ENCODE data around the gene C5orf46.

C5orf46 gene

GRCh38 chr5:147859962-147860640 lies 46.2 kb downstream of the C5orf46 start:
- no peak for DNase-seq (ENCODE audit: low read depth in 2 of 3, low spot score in 2 of 3)

- no peak for DNase-seq (ENCODE audit: low read depth in 2 of 3, low spot score in 2 of 3)
Measured at GRCh38 chr5:147858565-147858964, 47.8 kb downstream of the C5orf46 start.

DNA sequence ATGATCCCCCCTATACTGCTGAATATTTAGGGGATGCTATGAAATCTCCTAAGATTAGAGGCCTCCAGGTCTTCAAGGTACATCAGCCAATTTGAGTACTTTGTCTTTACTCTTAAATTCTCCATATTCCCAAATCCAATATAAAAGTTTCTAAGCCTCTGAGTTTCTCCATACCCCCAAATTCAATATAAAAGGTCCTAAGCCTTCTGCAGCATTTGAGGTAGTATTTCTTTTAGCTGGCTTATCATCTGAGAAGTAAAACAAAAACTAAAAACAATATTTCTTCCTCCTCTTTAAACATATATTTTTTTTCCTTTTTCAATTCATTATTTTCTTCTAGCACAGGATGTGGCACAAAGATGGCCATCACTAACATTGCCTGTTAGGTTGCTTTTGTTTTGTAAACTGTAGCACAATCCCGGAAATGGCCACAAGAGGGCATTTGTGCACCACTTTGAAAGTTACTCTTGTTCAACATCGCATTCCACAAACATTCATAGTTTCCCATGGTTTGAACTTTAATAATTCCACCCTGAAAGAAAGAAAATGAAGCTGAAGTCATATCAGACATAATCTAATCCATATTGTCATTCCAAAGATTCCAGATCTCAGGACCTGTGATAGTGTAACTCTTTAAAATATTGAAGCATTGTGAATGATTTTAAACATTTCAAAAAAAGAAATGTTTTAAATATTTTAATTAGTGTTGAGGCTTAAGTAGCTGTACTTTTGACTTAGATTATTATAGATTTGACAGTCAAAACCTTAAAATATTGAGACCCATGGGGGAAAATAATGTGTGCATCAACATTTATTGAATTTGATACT lies 48.8 kb downstream of the C5orf46 start:
- DNase-seq (ENCODE audit: low read depth in 2 of 3, low spot score in 2 of 3): peak in 2 of 3 experiments; percentile 8 to 15

GRCh38 chr5:147856801-147857200 lies 49.5 kb downstream of the C5orf46 start:
- no peak for DNase-seq (ENCODE audit: low read depth in 2 of 3, low spot score in 2 of 3)

DNA sequence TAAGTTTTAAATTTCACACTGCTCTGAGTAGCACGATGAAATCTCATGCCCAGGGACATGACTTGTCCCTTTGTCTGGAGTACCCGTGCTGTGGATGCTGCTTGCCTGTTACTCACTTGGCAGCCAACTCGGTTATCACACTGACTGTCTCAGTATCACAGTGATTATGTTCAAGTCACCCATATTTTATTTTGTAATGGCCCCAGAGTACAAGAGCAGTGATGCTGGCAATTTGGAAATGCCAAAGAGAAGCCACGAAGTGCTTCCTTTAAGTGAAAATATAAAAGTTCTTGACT lies 50.6 kb downstream of the C5orf46 start:
- DNase-seq (ENCODE audit: low read depth in 2 of 3, low spot score in 2 of 3): no peak

- DNase-seq (ENCODE audit: low read depth in 2 of 3, low spot score in 2 of 3): no peak
Measured at GRCh38 chr5:147854894-147855773, 51.2 kb downstream of the C5orf46 start.

DNA sequence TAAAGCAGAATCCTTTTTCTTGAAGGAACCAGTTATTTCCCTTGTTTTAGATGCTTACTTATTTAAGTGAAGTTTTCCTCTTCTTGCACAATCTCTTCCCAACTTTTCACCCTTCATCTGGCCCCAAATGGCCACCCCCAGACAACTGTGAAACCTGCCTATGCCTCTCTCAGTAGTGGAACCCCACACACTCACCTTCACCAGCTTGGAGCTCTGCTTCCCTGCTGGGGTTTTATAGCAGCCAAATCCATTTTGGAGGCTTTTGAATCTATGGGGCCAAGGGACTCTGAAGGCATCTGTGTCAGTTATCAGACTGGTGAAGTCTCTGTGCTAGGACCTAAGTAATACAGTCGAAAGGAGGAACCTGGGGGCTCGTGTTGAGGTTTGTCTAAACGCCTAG lies 52.0 kb downstream of the C5orf46 start:
- DNase-seq (ENCODE audit: low read depth in 2 of 3, low spot score in 2 of 3): no peak

DNA sequence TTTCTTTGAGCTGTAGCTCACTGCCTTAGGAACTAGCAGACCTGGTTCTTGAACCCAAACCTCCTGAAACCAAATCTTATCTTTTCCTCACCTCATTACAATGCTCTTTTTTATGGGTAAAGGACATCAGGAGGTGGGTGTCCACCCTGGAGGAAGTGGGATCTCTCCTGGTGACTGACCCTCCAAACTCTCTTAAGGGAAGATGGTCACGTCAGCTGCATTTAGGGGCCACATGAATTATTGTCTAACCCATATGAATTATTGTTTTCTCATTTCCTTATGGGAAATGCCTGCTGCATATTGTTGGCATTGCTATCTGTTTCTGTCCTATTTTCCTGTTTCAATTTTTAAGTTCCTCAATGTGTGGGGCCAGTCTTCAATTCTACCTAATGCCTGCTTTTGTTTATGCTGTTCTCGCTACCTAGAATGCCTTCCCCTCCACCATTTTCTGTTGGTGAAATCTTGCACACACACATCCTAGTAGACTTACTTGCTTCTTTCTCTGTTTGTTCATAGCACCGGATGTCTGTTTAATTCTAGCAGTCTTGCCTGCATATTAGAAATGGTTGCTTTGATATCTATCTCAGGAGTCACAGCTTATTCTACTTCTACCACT lies 52.9 kb downstream of the C5orf46 start:
- DNase-seq (ENCODE audit: low read depth in 2 of 3, low spot score in 2 of 3): no peak

DNA sequence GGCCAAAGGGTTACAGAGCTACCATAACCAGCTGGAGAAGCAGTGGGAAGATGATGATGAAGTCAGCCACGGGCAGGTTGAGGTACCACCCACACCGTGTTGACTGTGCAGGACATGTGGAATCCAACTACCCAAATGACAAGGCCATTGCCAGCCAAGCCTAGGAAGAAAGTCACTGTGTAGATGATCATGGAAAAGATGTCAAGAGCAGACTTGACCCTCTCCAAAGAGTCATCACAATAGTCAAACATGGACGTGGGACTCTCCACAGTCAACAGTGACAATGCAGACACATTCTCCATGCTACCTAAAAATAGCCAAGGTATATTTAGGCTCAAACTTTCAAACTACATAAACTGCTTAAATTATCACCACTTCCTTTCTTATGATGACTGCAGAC lies 54.0 kb downstream of the C5orf46 start:
- no peak for DNase-seq (ENCODE audit: low read depth in 2 of 3, low spot score in 2 of 3)

DNA sequence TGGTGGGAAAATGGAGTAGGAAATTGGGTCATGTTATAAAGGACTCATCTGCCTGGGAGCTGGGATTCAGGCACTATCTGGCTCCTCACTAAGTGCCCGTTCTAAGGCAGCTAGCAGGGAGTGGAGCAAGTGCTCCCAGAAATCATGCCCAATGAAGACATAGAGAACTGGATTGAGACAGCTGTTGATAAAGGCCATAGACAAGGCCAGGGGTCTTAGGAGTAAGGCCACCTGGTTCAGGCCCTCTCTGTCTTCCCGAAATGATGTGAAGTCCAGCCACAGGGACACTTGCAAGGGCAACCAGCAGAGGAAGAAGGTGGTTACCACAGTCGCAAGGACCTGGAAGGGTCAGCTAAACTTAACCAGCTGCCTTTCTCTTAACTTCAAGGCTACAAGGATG lies 54.8 kb downstream of the C5orf46 start:
- DNase-seq (ENCODE audit: low read depth in 2 of 3, low spot score in 2 of 3): no peak

DNA sequence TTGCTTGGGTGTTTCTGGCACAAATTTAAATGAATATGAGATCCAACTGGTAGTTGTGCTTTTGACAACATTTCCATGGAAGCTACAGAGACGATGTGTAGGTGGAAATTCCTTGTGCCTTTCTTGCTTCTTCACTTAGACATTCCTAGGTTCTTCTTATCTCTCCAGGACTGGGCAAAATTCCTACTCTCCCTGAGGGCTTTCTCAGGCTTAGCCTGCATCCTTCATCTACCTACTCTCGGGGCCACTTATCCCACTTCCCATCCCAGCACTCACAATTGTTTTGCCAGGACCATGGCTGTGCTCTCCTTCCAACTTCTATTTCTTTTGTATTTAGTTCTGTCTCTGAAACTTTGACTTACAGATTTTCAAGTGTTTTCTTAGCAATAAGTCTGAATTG lies 57.1 kb downstream of the C5orf46 start:
- DNase-seq (ENCODE audit: low read depth in 2 of 3, low spot score in 2 of 3): no peak

DNA sequence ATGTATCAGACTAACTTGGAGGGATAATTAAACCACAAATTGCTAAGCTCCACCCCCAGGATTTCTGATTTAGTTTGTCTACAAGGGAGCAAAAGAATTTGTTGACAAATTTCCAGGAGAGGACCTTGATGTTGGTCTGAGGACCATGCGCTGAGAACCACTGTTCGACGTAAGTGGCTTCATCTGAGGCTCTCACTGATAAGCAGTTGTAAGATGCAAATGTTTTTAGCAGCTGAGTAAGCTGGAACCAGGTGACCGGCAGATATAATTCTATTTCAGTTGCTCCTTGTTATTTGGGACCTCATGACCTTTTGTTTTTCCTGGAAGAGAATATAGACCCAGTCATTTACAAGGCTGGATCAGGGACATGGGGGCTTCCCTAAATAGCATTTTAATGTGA lies 60.7 kb downstream of the C5orf46 start:
- no peak for DNase-seq (ENCODE audit: low read depth in 2 of 3, low spot score in 2 of 3)

DNA sequence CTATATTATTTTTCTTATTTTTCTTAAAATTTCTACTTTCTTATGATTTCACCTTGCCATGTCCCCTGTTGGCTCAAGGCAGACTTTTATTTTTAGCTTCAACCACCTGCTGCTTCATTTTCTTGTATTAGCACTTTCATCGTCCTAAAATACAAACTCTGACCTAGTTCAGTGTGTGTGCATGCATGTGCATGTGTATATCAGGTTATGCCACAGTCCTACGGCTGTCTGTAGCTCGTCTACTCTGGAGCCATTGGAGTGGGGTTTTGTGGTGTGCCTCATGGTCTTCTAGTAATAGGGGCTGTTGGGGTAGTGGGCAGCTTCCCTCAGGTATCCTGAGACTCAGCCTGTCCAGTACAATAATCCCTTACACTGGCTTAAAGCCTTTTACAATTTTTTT lies 61.5 kb downstream of the C5orf46 start:
- DNase-seq (ENCODE audit: low read depth in 2 of 3, low spot score in 2 of 3): no peak

GRCh38 chr5:147842869-147843268 lies 63.5 kb downstream of the C5orf46 start:
- DNase-seq (ENCODE audit: low read depth in 2 of 3, low spot score in 2 of 3): no peak
